LHCN-M2 (cell line): Measurements from ENCODE around the gene PNLIPRP1. TPM values are rescaled to one million over a fixed set of nuclear protein-coding genes. Genes with fewer than 3 reads are reported as not detected.

Experiments
- DNase-seq: peaks from one replicate; pipeline ENCODE4 v3.0.0-alpha.2; 2012; ENCODE audit warnings: low read depth
- total RNA-seq: library from RNA; depleted of rRNA; stranded (reverse); fragments of >200 nt; gene quantifications from 2 replicates; pipeline ENCODE4 v1.2.3, GENCODE V29; 2014

Gene PNLIPRP1
- total RNA-seq, 1 experiment from 2014 or later = not detected

GRCh38 chr10:116599991-116600390 lies 9.2 kb downstream of the PNLIPRP1 start:
- no peak for DNase-seq

DNA sequence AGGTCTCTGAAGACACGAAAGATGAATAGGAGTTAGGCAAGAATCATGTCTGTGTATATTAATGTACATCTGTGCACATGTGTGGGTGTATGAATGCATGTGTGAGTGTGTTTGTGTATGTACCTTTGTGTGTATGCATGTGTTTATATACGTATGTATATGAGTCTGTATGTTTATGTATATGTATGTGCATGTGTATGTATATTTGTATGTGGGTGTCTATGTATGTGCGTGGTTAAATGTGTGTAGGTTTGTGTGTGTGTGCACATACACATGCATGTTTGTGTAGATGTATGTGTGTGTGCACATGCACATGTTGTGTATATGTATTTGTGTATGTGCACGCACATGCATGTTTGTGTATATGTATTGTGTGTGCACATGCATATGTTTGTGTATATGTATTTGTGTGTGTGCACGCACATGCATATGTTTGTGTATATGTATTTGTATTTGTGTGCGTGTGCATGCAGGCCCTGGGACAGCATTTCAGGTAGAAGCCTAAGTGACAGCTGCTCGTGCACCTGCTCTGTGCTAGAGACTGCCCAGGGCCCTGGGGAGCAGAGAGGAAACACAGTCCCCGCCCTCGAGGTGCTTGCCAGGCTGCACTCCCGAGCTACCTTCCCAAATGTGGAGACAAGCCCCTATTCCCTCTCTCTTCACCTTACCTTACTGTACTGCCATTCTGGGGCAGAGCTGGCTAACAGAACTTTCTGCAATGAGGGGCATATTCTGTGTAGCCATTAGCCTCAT lies 12.1 kb downstream of the PNLIPRP1 start:
- DNase-seq = no peak

GRCh38 chr10:116606061-116606483 lies 15.3 kb downstream of the PNLIPRP1 start:
- DNase-seq = no peak

DNA sequence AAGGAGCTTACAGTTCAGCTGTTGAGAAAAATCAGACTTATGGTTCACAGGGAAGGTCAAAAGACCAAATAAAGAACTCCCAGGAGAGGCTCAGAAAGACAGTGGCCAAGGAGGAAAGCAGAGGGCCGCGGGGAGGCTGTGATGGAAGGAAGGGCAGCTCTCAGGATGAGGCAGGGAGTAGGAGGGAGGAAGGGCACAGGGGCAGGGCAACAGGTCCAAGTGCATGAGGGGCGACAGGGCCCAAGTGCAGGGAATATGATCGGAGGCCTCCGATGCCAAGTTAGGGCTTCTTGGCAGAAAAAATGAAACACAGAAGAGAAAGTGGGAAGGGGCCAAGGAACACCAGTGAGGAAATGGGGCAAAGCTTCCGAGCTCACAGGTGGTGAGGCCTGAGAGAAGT lies 16.6 kb downstream of the PNLIPRP1 start:
- no peak for DNase-seq

GRCh38 chr10:116608686-116609594 lies 18.2 kb downstream of the PNLIPRP1 start:
- no peak for DNase-seq

DNA sequence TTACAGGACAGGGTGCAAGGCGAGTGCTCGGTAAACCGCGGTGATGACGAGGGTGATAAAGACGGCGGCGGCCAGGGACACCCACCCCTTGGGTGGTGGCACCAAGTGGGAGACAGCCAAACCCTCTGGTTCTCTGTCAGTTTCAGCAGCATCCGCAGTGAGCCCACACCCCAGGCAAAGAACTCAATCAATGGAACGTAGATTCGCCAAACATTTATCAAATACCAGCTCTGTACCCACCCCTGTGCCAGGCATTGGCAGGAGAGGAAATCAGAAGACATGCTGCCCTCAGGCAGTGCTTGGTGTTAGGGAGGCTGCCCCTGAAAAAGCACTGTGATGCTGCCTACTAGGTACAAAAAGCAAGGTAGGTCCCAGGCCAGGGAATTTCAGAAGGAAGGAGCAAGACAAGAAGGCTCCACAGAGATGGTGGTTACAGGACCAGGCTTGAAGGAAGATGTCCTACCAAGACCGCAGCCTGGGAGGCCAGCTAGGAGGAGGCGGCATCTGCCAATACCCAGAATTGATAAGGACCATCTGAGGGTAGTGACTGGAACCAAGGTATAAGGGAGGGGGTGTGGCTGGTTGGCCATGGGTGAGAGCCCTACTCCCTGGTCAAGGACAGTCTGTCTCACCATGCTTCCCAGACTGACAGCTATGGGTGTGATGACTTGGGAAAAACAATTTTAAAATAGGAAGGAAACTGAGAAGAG lies 19.8 kb downstream of the PNLIPRP1 start:
- no peak for DNase-seq

GRCh38 chr10:116611153-116611545 lies 20.4 kb downstream of the PNLIPRP1 start:
- DNase-seq = no peak

DNA sequence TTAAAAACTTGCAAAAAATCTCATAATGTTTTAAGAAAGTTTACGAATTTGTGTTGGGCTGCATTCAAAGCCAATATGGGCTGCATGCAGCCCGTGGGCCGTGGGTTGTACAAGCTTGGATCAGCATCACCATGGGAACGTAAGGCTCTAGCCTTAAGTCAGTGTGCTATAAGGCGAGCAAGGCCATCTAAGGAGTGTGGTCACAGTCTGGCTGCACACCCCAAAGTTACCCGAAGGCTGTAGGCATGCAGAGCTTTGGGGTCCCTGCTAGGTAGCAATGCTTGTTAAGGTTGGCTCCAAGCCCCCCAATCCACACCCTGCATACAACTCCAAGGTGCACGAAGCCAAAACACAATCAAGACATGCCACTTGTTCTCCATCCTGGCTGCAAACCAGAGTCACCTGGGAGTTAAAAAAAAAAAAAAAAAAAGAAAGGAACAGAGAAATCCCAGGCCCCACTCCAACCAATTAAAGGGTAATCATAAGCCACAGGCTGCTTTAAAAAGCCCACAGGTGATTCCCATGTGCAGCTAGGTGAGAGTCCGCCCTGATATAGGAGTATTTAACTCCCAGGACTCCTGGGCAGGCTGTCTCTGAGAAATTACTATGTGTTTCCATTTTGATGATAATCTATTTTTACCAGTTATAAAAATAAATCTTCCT lies 21.5 kb downstream of the PNLIPRP1 start:
- DNase-seq = no peak

DNA sequence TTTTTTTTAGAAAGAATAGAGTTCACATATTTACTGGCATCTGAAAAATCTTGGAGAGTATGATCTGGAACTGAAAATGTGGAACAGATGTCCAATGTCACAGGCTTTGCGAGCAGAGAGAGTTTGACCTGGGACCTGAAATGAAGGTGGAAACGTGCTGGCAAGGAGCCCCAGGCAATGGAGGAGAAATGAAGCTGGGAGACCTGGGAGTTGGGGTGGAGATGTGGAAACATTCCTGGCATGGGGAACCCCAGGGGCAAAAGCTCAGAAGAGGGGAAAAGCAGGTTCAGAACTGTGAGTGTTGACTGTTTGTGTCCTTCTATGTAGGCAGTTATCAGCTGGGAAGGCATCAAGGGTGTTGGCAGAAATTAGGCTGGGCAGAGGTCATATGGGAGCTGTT lies 22.7 kb downstream of the PNLIPRP1 start:
- DNase-seq = no peak

DNA sequence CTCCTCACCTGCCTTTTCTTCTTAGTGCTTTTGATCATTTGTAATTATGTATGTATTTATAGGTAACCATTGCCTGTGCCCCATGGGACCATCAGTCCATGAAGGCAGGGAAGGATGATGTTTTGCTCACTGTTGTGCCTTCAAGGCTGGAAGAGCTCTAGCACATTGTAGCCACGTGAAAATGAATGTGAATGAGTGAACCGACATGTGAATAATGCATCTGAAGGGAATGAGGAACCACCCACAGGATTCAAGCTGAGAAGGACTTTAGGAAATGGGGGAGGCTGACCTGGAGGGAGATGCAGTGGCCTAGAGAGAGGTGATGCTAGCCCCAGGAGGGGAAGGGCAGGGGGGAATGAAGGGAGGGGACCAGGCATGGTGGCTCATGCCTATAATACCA lies 24.0 kb downstream of the PNLIPRP1 start:
- no peak for DNase-seq

DNA sequence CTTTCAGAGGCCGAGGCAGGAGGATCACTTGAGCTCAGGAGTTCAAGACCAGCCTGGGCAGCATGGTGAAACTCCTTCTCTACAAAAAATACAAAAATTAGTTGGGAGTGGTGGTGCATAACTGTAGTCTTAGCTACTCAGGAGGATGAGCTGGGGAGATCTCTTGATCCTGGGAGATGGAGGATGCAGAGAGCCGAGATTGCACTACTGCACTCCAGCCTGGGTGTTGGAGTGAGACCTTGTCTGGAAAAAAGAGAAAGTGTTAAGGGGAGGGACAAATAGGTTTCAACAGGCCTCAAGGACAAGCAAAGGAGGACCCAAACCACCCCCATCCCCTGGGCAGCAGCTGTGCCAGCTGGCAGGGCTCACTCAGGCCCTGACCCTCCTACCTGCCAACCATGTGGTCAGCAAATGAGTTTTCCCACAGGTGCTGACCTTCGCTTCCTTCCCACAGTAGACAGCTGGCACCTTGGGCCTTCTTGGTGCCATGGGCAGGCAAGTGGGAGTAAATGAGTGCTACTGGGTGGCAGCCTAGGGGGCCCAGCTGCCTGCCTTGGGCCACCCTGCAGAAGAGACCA lies 24.5 kb downstream of the PNLIPRP1 start:
- no peak for DNase-seq

DNA sequence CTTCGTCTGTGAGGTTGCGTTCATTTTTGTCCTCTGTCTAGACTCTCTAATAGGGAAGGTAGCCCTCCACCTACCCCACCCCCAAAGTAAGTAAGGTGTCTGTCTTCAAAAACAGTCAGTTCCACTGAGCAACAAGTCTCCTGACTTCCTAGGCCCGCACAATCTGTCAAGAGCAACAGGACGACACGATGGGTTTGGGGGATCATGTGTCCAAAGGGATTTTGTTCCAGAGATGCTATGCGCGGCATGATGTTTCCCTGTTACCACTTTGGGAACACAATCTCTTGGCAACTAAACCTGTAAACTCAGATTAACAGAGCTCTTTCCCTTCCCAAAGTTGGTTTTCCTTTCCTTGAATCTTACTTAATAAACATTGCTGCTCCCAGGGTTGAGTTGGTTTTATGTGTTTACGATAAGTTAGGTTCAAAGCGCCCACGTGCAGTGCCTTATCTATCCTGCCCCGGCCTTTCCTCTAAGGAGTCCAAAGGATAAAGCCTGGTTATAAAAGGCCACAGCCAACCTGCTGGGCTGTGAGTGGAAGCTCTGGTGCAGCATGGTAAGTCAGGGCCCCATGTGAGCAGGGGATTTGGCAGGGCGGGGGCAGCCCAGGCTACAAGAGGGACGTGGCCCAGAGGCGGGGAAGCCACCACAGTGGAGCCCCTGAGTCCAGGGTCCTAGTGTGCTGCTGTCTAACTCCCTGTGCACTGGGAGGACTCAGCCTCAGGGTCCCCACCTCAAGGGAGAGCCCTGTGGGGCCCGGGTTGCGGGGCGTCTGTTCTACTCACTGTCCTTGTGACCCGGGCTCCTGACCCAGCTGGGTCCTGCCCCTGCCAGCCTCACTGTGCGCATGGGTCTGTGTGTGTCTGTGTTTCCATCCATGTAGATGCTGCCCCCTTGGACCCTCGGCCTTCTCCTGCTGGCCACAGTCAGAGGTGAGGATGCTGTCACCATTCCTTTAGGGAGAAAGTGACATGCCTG lies 30.0 kb downstream of the PNLIPRP1 start, which contains the start of gene PNLIPRP2:
Gene PNLIPRP2, plus strand, starts transcription at position 531 of the 978 bp plus-strand sequence.
- no peak for DNase-seq

DNA sequence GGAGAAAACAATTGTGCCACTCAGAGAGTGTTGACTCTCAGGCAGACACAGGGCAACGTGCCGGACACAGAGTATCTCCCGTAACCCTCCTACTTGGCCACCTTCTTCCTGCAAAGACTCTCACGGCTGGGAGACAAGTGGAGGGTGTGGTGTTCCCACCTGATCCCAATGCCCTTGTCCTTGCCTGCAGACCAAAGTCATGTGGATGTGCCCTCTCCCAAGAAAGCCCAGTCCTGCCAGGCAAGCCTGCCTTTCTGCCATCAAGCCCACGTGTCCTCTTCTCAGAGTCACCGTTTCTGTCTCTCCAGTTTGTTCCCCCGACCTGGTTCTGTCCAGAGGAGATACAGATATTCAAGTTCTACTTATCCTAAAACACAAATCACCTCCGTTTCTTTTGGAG lies 30.7 kb downstream of the PNLIPRP1 start:
- DNase-seq = no peak

GRCh38 chr10:116621934-116622655 lies 31.3 kb downstream of the PNLIPRP1 start:
- no peak for DNase-seq

GRCh38 chr10:116625845-116626244 lies 35.1 kb downstream of the PNLIPRP1 start:
- no peak for DNase-seq

GRCh38 chr10:116626815-116627214 lies 36.1 kb downstream of the PNLIPRP1 start:
- no peak for DNase-seq

GRCh38 chr10:116627386-116627933 lies 36.7 kb downstream of the PNLIPRP1 start:
- peak; percentile 2 for DNase-seq

DNA sequence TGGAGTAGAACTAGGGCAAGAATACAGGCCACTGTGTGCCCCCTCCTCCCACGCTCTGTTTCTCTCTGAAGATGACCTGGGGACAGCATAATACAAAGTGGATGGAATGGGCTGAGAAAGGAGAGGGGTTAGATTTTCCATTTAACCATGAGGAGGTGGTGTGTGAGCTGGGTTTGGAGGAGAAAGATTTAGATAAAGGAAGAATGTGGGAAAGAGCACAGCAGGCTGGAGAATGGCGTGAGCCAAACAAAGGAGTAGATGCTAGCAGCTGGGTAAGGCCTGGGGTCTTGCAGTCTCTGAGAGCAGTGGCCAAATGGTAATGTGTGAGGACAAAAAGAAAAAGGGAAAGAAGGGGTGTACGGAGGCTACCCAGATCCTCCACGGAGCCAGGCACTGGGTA lies 38.6 kb downstream of the PNLIPRP1 start:
- no peak for DNase-seq

- DNase-seq = no peak
Observed at GRCh38 chr10:116630020-116630419, 39.3 kb downstream of the PNLIPRP1 start.
